Nephron (organoid): ENCODE measurements around the gene SH3BP2.

ENCODE experiments used
- H3K27ac Mint-ChIP-seq, 3 experiments: 2 replicates each; pipeline ENCODE4 v1.8.0; 2020; ENCODE audit warnings: mixed read lengths in 3 of 3, mild to moderate bottlenecking in 2 of 3, moderate library complexity in 1 of 3
- H3K27me3 Mint-ChIP-seq: 2 replicates; pipeline ENCODE4 v1.8.0; 2021; ENCODE audit warnings: low read depth, mild to moderate bottlenecking, moderate library complexity, mixed read lengths
- H3K36me3 Mint-ChIP-seq: 2 replicates; pipeline ENCODE4 v1.8.0; 2020; ENCODE audit warnings: low read depth, mixed read lengths
- H3K4me1 Mint-ChIP-seq: 2 replicates; pipeline ENCODE4 v1.8.0; 2020; ENCODE audit warnings: mixed read lengths
- H3K4me3 Mint-ChIP-seq, 3 experiments: 2 replicates each; pipeline ENCODE4 v1.8.0; 2020; ENCODE audit warnings: mild to moderate bottlenecking in 3 of 3, mixed read lengths in 3 of 3, moderate library complexity in 2 of 3
- H3K9me3 Mint-ChIP-seq: 2 replicates; pipeline ENCODE4 v1.8.0; 2020; ENCODE audit warnings: mixed read lengths
- TF ChIP-seq, protein P1 (sequence below), 3 experiments: fragments of 200-600 bp; sonication (generic); IDR thresholded peaks; one replicate each; pipeline ENCODE4 v1.5.0; 2021; ENCODE audit warnings: antibody characterized with exemption in 3 of 3; ENCODE audit not compliant: unreplicated experiment in 3 of 3

The SH3BP2 gene

DNA sequence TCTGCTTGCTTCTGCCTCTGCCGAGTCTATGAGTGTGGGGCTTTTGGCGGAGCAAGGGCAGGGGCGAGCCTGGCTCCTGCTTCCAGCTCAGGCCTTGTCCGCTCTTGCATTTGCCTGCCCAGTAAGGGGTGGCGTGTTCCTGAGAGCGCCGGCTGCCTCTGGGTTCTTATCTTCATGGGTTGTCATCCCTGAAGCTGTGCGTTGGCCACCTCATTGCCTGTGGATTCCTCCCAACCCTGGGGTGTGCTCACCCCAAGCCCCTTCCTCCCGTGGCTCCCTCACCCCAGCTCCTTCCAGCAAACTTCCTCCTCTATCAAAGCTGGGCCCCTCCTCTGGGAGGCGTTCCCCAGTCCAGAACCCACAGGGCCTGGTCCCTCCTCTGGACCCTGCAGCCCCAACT is 17.5 kb downstream of the SH3BP2 start:
- H3K9me3 Mint-ChIP-seq: peaks cover 4% of the 10 kb centered on the region
- H3K4me1 Mint-ChIP-seq: peaks cover 37% of the 10 kb centered on the region
- H3K27ac Mint-ChIP-seq: peak overlapping the region; percentile 54 to 96 (median 58)

DNA sequence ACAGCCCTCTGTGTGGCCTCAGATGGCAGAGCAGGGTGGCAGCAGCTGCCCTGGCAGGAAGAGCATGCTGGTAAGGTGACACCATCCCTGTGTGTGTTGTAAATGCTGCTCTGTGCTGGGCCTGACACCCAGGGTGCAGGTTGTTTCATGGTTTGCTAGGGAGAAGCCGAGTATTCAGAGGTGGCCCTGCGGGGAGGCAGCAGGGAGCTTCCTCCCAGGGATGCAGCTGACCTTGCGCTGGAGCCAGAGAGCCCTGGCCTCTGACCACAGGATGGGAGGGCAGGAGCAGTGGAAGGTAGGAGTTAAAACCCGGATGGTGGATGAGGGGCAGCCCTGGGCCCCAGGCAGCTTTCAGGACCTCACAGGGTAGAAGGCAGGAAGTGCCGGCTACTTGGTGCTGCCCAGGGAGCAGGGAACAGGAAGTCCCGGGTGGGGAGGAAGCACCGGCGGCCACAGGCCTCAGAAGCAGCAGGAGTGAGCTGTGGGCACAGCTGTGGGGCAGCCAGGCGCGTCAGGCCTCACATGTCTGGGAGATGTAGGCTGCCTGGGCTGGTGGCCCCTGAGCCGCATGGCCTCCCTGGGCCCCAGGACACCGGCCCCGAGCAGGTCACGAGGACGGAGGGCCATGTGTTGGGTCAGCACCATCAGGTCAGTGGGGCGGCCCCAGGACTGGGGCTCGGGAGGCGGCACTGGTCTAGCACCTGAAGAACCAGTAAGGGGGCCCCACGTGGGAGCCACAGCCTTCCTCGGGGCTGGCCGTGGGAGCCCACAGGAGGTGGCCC is 19.1 kb downstream of the SH3BP2 start:
- TF ChIP-seq, protein P1, sequence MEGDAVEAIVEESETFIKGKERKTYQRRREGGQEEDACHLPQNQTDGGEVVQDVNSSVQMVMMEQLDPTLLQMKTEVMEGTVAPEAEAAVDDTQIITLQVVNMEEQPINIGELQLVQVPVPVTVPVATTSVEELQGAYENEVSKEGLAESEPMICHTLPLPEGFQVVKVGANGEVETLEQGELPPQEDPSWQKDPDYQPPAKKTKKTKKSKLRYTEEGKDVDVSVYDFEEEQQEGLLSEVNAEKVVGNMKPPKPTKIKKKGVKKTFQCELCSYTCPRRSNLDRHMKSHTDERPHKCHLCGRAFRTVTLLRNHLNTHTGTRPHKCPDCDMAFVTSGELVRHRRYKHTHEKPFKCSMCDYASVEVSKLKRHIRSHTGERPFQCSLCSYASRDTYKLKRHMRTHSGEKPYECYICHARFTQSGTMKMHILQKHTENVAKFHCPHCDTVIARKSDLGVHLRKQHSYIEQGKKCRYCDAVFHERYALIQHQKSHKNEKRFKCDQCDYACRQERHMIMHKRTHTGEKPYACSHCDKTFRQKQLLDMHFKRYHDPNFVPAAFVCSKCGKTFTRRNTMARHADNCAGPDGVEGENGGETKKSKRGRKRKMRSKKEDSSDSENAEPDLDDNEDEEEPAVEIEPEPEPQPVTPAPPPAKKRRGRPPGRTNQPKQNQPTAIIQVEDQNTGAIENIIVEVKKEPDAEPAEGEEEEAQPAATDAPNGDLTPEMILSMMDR (IDR thresholded peaks at IDR 0.05; ENCODE audit: unreplicated experiment in 3 of 3): no peak
- peak overlapping the region; percentile 72 to 76 (median 75) for H3K4me3 Mint-ChIP-seq
- H3K4me1 Mint-ChIP-seq: peaks cover 31% of the 10 kb centered on the region
- peaks cover 12% of the 10 kb centered on the region for H3K9me3 Mint-ChIP-seq
- peaks cover 15% of the 10 kb centered on the region for H3K36me3 Mint-ChIP-seq
- peak overlapping the region; percentile 91 to 97 (median 96) for H3K27ac Mint-ChIP-seq
- H3K27me3 Mint-ChIP-seq: no peaks in the 10 kb centered on the region

More for the DNA sequence above, 17.5 kb downstream of the SH3BP2 start:
- Mint-ChIP-seq H3K27me3 (no peaks in the 10 kb centered on the region), H3K4me3 (no peak overlapping the region), H3K36me3 (peaks cover 4% of the 10 kb centered on the region)
- TF ChIP-seq, protein P1 (IDR thresholded peaks at IDR 0.05; ENCODE audit: unreplicated experiment in 3 of 3): no peak

DNA sequence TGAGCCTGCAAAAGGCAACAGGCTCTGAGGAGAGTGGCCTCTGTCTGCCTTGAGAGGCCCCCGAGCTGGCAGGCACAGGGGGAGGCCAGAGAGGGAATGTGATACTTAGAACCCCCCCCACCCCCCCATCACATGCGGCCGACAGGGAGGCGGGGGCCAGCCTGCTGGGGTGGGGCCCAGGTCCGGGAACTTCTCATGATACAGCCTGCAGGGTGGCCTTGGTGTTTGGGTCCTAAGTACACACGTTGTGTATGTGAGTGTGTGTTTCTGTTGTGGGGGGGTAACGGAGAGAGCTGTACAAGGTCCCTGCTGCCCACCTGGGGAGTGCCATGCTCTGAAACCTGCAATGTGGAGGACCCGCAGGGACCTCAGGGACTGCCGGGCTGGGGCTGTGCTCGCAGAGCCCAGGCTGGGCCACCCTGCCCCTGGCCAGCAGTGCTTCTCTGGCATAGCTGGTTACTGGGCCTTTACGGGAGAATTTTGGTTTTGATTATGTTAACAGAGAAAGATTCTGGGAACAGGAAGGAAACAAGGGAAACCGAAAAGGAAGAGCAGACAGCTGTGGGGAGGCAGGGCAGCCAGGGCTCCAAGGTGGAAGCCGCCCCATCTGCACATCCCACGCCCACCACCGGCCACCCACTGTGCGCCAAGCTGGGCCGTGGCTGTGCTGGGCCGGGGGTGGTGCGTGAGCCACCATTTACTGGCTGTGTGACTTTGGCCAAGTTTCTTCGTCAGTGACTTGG is 19.9 kb downstream of the SH3BP2 start:
- H3K36me3 Mint-ChIP-seq: peaks cover 18% of the 10 kb centered on the region
- H3K4me1 Mint-ChIP-seq: peaks cover 26% of the 10 kb centered on the region
- H3K9me3 Mint-ChIP-seq: peaks cover 12% of the 10 kb centered on the region
- H3K27me3 Mint-ChIP-seq: no peaks in the 10 kb centered on the region
- peak overlapping the region; percentile 7 to 64 (median 45) for H3K4me3 Mint-ChIP-seq
- TF ChIP-seq, protein P1 (IDR thresholded peaks at IDR 0.05; ENCODE audit: unreplicated experiment in 3 of 3): no peak
- peak overlapping the region; percentile 18 to 83 (median 40) for H3K27ac Mint-ChIP-seq

DNA sequence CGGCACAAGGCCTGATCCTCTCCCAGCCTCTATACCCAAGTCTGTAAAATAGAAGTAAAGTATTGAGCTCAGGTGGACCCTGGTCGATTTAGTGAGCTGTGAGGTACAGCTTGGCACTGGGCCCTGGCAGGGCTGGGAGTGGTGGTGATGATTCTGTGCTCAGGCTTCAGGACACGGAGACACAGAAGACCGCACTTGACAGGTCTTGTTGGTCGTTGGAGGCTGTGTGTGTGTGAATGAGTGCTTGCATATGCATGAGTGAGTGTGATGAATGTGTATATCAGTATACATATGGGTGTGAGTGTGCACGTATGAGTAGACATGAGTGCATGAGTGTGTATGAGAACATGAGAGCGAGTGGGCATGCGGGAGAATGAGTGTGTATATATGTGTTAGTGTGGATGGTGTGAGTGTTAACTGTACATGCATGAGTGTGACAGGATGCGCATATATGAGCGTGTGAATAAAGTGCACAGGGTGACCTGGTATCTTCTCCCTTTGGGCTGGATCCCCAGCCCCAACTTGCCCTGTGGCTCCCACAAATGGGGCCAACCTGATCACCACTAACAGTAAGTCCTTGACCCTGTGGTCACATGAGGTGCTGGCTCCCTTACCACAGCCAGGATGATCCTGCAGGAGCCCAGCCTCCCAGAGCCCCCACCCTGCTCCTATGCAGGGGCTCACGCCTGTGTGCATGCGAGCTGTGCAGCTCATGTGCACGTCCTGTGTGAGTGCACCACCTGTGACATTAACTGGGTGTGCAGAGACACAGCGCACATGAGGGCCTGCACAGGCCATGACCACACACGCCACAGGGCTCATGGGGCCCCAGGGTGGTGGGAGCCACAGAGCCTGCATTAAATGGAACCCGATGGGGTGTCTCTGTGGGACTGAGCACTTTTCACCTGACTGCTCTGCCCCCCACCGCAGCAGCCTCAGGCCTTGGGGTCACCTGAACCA is 20.8 kb downstream of the SH3BP2 start:
- peak overlapping the region; percentile 10 to 40 (median 18) for H3K27ac Mint-ChIP-seq
- H3K9me3 Mint-ChIP-seq: peaks cover 12% of the 10 kb centered on the region
- TF ChIP-seq, protein P1 (IDR thresholded peaks at IDR 0.05; ENCODE audit: unreplicated experiment in 3 of 3): no peak
- H3K4me3 Mint-ChIP-seq: peak overlapping the region; percentile 2 to 43 (median 35)
- no peaks in the 10 kb centered on the region for H3K27me3 Mint-ChIP-seq
- H3K36me3 Mint-ChIP-seq: peaks cover 18% of the 10 kb centered on the region
- H3K4me1 Mint-ChIP-seq: peaks cover 26% of the 10 kb centered on the region

DNA sequence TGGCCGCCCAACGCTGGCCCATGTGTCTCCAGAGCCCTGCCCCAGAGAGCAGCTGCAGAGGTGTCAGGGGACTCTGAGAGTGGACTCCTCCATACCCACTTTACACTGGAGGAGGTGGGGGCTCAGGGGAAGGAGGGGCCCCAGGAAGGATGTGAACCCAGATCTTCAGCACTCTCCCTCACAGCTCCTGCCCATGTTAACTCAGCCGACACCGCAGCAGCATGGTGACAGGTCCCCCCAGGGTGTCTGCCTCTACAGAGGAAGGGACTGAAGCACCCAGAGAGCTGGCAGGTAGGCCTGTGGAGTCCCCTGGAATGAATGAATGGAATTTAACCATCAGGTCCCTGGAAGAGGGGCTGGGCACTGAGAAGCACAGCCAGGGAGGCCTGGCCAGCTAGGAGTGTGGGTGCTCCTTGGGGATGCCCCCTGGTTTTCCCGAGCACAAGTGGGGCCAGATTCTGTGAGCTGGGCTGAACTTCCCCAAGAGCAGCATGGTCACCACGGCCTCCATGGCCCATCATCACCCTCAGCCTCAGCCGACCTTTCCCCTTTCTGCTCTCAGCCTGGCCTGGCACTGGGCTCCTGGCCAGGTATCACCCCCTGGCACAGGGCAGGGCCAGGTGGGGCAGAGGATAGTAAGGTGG is 21.9 kb downstream of the SH3BP2 start:
- Mint-ChIP-seq H3K4me1 (peaks cover 30% of the 10 kb centered on the region), H3K9me3 (peaks cover 12% of the 10 kb centered on the region), H3K36me3 (peaks cover 18% of the 10 kb centered on the region), H3K27me3 (no peaks in the 10 kb centered on the region), H3K4me3 (no peak overlapping the region), H3K27ac (no peak overlapping the region)
- TF ChIP-seq, protein P1 (IDR thresholded peaks at IDR 0.05; ENCODE audit: unreplicated experiment in 3 of 3): no peak
